BE2C (cell line): ENCODE measurements around the gene EPS8L1.

Source experiments
- DNase-seq: peaks from one replicate; pipeline ENCODE4 v3.0.0-alpha.2; 2020
- H3K27me3 ChIP-seq: fragments of 250-450 bp; sonication (Bioruptor Pico); 2 replicates; pipeline ENCODE4 v1.5.1; 2020; ENCODE audit warnings: mild to moderate bottlenecking
- H3K36me3 ChIP-seq: fragments of 250-450 bp; sonication (Bioruptor Pico); 2 replicates; pipeline ENCODE4 v1.5.1; 2020; ENCODE audit warnings: mild to moderate bottlenecking
- H3K4me1 ChIP-seq: fragments of 250-450 bp; sonication (Bioruptor Pico); 2 replicates; pipeline ENCODE4 v1.5.1; 2020
- H3K4me3 ChIP-seq: 2 replicates; pipeline ENCODE4 v1.5.1; 2011; ENCODE audit warnings: low read depth, low read length
- H3K9me3 ChIP-seq: fragments of 250-450 bp; sonication (Bioruptor Pico); 2 replicates; pipeline ENCODE4 v1.5.1; 2020
- CTCF ChIP-seq: IDR thresholded peaks from 2 replicates; pipeline ENCODE4 v1.5.1; 2012; ENCODE audit warnings: mild to moderate bottlenecking, low read depth, low read length

Gene EPS8L1

DNA sequence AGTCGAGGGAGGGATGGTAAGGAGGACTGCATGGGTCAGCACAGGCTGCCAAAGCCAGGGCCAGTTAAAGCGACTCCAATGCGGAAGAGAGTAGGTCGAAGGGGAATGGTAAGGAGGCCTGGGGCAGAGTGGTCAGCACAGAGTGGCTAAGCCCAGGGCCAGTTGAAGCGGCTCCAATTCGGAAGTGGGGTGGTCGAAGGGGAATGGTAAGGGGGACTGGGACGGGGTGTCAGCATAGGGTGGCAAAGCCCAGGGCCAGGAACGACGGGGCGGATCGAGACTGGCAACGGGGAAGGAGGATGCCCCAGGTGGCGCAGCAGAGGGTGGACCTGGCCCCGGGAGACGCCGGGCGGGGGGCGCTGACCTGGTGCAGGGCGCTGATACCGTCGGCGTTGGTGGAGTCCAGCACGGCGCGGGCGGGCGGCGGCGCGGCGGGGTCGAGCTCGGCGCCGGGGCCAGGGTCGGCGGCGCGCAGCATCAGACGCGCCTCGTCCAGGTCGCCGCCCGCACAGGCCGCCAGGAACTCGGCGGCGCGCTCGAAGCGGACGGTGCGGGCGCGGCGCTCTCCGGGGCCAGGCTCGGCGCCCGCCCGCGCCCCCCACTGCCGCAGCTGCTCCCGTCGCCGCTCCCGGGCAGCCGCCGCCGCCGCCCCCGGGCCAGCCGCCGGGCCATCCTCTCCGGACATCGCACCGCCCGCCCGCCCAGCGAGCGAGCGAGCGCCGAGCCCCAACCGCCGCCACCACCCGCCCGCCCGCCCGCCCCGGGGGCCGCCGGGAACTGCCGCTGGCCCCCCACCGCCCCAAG, 41.4 kb downstream of the EPS8L1 start, which contains the start of gene PPP1R12C:
TSS of gene PPP1R12C (minus strand) at position 779 of the 804 bp plus-strand sequence. CDS start at position 685, 94 bp downstream.
- no peak for TF ChIP-seq CTCF
- DNase-seq = no peak
- H3K36me3 ChIP-seq = 0 out of 2 replicates have a peak, but pooled peaks cover 2% of the 10 kb centered on the region
- no peaks in the 10 kb centered on the region for H3K4me1 ChIP-seq
- peaks cover 18% of the 10 kb centered on the region for H3K27me3 ChIP-seq
- H3K9me3 ChIP-seq = no peaks in the 10 kb centered on the region
- peak within 1 kb of the TSS; percentile 94 for H3K4me3 ChIP-seq

DNA sequence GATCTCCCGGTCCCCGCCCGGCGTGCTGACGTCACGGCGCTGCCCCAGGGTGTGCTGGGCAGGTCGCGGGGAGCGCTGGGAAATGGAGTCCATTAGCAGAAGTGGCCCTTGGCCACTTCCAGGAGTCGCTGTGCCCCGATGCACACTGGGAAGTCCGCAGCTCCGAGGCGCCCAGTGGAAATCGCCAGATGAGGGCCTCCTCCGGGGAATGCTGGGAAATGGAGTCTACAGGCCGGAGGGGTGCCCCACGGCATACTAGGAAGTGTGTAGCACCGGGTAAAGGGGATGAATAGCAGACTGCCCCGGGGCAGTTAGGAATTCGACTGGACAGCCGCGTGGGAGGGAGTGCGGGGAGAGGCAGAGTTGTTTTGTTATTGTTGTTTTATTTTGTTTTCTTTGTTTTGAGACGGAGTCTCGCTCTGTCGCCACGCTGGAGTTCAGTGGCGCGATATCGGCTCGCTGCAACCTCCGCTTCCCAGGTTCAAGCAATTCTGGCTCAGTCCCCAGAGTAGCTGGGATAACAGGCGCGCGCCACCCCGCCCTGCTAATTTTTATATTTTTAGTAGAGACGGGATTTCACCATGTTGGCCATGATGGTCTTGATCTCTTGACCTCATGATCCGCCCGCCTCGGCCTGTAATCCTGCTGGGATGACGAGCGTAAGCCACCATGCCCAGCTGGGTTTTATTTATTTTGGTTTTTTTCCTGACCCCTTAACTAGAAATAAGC, 42.2 kb downstream of the EPS8L1 start:
- DNase-seq = peak; percentile 98
- TF ChIP-seq CTCF = no peak
- Histone ChIP-seq H3K27me3 (peaks cover 26% of the 10 kb centered on the region), H3K4me3 (peak overlapping the region; percentile 81), H3K9me3 (no peaks in the 10 kb centered on the region), H3K36me3 (0 out of 2 replicates have a peak, but pooled peaks cover 2% of the 10 kb centered on the region), H3K4me1 (no peaks in the 10 kb centered on the region)

GRCh38 chr19:55118401-55118991, 42.8 kb downstream of the EPS8L1 start:
- Histone ChIP-seq H3K4me3 (peak overlapping the region; percentile 81), H3K4me1 (no peaks in the 10 kb centered on the region), H3K36me3 (no peaks in the 10 kb centered on the region), H3K27me3 (peaks cover 32% of the 10 kb centered on the region), H3K9me3 (no peaks in the 10 kb centered on the region)
- DNase-seq = no peak
- no peak for TF ChIP-seq CTCF

DNA sequence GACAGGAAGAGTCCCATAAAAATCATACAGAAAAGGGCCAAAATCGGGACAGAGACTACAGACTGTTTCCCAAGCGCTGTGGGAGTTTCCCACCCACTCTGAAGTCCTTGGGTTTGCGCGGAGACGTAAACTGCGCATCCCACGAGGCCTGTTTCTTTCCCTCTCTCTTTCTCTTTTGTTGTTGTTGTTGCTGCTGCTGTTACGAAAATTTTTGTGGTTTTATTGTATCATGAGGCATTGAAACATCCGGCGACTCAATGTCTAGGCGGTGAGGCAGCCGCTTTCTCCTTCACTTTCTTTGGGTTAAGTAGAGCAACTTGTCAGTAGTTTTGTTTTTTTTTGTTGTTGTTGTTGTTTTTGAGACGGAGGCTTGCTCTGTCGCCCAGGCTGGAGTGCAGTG, 43.4 kb downstream of the EPS8L1 start:
- no peaks in the 10 kb centered on the region for H3K9me3 ChIP-seq
- H3K4me1 ChIP-seq = no peaks in the 10 kb centered on the region
- no peak overlapping the region for H3K4me3 ChIP-seq
- TF ChIP-seq CTCF = no peak
- peaks cover 38% of the 10 kb centered on the region for H3K27me3 ChIP-seq
- H3K36me3 ChIP-seq = no peaks in the 10 kb centered on the region
- no peak for DNase-seq

DNA sequence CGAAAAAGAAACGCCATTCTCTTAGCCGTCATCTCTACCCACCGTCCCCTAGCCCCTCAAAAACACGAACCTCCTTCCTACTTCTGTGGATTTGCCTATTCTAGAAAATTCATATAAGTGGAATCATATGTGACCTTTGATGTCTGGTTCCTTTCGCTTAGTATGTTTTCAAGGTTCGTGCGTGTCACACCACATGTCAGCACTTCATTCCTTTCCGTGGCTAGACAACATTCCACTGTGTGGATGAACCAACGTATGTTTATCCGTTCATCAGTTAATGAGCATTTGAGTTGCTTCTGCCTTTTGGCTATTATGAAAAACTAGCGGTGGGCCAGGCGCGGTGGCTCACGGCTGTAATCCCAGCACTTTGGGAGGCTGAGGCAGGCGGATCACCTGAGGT, 55.8 kb downstream of the EPS8L1 start:
- Histone ChIP-seq H3K4me1 (no peaks in the 10 kb centered on the region), H3K36me3 (no peaks in the 10 kb centered on the region), H3K9me3 (no peaks in the 10 kb centered on the region), H3K4me3 (no peak overlapping the region), H3K27me3 (peaks cover 76% of the 10 kb centered on the region)
- no peak for TF ChIP-seq CTCF
- DNase-seq = no peak
